RPMI8226 (cell line): Measurements from ENCODE around the gene OR52E1.
"Not testable (repeated sequence)": the region's sequence is repeated elsewhere in the genome, so short reads cannot be mapped to it uniquely, and the experiment has no call there.

Experiments
- DNase-seq: peaks from one replicate; pipeline ENCODE4 v3.0.0-alpha.2; 2015

Gene OR52E1

DNA sequence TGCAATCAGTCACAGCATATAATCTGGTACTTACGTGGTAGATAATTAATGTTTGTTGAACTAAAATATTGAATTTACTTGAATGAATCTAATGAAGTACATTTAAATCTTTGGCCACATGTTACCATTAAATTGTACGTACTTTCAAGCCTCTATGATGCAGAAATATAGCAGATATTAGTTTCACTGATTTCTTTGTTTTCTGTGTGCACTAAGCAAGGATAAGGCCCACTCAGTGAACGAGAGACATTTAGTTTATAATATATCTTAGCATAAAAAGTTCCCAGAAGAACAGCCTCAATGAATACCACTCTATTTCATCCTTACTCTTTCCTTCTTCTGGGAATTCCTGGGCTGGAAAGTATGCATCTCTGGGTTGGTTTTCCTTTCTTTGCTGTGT is at the start of gene OR52E1:
TSS of gene OR52E1 (plus strand) at position 301 of the 400 bp plus-strand sequence.
- DNase-seq, result no peak

DNA sequence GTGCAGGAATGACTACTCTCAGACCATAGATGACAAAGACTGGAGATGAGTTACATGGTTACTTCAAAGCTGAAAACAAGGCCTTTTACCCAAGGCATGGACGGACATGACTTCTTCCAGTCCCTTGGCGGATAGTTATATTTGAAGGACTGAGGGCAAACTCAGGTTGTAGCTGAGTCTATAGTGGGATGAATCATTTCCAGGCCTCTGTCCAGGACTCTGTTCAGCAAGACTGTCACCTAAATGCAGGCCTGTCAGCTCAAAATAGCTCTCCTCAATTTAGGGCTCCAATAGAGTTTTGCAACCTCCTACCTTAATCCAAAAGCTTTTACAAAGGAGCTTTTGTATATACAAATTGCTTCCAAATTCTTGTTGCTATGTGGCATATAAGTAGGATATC is 47.4 kb upstream of the OR52E1 start:
- DNase-seq, result no peak

DNA sequence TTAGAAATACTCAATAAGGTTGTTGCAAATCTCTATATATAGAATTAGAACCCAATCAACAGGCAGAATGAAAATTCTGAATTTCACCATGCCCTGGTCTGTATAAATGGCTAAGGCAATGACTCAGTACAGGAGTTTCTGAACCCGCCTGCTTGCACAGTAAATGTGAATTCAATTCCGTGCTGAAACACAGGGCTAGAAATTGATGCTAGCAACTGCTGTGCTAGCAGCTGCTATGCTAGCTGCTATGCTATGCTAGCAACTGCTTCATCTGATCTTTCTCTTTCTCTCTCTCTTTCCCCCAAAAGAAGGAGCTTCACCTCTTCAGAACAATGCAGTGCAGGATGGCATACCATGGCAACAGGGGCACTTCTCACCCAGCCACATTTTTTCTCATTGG is 32.7 kb upstream of the OR52E1 start:
- DNase-seq, result no peak

- DNase-seq, result no peak
These were observed 31.4 kb upstream of the OR52E1 start for GRCh38 chr11:5037926-5038325.

DNA sequence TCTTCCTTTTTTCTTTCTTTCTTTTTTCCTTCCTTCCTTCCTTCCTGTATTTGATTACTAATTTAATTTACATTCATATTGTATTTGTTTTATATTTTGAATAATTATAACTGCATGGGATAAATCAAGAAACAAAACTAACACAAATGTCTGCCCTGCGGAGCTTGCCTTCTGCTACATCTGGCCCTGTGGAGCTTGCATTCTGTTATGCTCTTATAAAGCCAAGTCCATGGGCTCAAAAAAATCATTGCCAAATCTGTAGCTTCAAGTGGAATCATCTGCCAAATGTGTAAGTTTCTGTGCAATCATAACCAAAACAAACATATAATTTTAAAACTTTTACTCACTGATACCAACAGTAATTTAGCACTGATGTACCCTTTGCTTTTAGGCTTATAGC is 31.0 kb upstream of the OR52E1 start:
- no peak for DNase-seq

DNA sequence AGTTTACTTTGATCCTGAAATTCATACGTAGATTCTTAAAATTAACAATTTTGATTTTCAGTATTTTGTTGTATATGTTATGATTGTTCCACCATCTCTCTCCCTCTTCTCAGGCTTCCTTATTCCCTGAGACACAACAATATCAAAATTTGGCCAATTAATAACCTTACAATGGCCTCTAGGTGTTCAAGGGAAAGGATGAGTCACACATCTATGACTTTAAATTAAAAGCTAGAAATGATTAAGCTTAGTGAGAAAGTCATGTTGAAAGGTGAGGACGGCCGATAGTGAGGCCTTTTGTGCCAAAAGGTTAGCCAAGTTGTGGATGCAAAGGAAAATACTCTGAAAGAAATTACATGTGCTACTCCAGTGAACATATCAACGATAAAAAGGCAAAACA is 28.5 kb upstream of the OR52E1 start:
- DNase-seq, result no peak

DNA sequence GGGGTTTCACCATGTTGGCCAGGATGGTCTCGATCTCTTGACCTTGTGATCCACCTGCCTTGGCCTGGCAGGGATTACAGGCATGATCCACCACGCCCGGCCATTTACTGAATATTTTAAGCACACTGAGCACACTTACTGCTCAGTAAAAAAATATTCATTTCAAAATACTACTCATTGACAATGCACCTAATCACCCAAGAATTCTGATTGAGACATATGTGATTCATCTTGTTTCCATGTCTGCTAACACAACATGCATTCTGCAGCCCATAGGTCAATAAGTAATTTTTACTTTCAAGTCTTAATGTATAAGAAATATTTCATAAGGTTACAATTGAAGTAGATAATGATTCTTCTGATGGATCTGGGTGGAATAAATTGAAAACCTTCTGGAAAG is 27.3 kb upstream of the OR52E1 start:
- DNase-seq, result no peak

GRCh38 chr11:5043380-5043779 is 26.0 kb upstream of the OR52E1 start:
- no peak for DNase-seq

DNA sequence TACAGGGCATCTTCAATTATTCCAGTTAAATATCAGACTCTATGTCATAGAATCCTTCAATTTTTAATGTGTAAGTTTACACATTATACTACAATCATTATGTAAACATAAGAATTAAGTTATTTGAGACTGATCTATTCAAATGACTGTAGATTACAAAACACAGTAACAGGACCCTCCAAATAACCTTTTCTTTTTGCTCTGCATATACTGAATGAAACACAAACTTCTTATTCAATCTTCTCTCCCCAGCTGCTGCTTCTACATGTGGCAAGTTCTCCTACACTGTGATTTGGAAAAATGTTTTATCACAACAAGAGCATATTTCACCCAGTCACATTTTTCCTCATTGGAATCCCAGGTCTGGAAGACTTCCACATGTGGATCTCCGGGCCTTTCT is 23.1 kb upstream of the OR52E1 start, which contains the start of gene OR52J3:
TSS of gene OR52J3 (plus strand) at position 301 of the 400 bp plus-strand sequence. CDS start at position 301, 0 bp downstream.
- no peak for DNase-seq

DNA sequence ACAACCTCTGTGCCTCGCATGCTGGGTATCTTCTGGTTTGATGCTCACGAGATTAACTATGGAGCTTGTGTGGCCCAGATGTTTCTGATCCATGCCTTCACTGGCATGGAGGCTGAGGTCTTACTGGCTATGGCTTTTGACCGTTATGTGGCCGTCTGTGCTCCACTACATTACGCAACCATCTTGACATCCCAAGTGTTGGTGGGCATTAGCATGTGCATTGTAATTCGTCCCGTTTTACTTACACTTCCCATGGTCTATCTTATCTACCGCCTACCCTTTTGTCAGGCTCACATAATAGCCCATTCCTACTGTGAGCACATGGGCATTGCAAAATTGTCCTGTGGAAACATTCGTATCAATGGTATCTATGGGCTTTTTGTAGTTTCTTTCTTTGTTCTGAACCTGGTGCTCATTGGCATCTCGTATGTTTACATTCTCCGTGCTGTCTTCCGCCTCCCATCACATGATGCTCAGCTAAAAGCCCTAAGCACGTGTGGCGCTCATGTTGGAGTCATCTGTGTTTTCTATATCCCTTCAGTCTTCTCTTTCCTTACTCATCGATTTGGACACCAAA is 22.5 kb upstream of the OR52E1 start:
- no peak for DNase-seq

GRCh38 chr11:5058679-5059078 is 10.7 kb upstream of the OR52E1 start:
- not testable (repeated sequence) for DNase-seq

DNA sequence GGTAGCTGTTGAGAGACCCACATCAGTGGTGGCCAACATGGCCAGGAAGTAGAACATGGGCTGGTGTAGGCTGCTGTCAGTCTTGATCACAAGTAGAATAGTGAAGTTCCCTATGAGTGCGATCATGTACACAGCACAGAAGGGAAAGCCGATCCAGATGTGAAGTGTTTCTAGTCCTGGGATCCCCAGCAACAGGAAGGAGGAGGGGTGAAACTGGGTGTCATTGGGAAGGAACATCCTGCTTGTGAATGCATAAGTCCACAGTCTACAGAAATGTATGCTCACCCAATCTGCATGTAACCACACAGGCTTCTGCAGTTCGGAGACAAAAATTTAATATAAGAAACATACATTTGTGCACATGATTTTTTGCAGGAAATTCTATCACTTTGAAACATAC is 10.0 kb upstream of the OR52E1 start, which contains the start of gene OR52E2:
TSS of gene OR52E2 (minus strand) at position 237 of the 400 bp plus-strand sequence. CDS start at position 237, 0 bp downstream.
- DNase-seq, result no peak

- no peak for DNase-seq
These were observed 4.3 kb upstream of the OR52E1 start for GRCh38 chr11:5065027-5065426.

GRCh38 chr11:5071799-5072198 is 2.4 kb downstream of the OR52E1 start:
- DNase-seq, result no peak

GRCh38 chr11:5081405-5081804 is 12.0 kb downstream of the OR52E1 start:
- no peak for DNase-seq

DNA sequence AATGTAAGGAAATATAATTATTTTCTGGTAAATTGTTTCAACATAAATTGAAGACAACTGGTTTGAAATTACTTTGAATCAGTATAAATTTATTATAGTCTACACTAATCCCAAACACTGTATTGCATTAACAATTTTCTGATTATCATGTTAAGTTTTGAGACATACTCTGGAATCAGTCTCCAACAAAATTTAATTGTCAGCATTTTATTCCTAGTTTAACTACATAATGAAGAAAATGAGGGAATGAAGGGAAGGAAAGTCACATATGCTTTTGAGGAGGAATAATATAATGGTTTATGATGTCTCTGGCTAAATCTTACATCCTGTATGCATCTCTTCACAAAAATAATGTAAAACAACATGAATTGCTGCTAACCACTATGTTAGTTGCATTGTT is 14.2 kb downstream of the OR52E1 start:
- DNase-seq, result no peak

DNA sequence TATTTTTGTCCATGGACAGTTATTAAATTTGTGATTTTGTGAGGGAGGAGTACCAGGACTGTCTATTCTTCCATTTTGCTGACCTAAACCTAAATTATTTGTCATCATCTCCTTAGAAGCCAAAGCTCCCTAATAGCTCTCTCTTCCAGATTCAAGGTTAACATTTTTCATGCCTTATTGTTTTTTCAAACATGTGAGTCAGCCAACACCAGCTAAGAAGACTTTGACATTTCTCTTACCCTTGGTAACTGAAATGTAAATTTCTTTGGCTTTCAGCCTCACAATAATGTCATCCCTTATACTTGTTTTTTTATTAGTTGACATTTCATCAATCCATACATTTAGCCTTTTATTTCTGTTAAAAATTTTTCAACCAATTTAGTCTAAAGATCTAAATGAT is 19.2 kb downstream of the OR52E1 start:
- no peak for DNase-seq

DNA sequence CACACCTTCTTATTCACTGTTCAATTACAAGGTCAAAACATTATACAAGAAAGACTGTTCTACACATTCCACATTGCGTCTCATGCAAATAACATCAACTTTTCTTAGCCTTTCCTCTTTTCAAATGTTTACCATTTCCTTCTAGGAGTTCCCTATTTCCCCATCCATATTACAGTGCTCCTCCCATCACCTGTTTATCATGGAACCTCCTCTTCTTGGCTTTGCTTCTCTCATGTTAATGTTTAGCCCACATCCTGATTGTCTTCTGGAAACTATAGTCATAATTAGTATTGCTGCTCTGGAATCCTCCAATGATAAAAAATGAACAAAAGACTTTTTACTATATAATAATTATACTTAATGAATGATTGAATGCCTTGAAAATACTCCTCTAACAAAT is 21.3 kb downstream of the OR52E1 start:
- DNase-seq, result no peak

DNA sequence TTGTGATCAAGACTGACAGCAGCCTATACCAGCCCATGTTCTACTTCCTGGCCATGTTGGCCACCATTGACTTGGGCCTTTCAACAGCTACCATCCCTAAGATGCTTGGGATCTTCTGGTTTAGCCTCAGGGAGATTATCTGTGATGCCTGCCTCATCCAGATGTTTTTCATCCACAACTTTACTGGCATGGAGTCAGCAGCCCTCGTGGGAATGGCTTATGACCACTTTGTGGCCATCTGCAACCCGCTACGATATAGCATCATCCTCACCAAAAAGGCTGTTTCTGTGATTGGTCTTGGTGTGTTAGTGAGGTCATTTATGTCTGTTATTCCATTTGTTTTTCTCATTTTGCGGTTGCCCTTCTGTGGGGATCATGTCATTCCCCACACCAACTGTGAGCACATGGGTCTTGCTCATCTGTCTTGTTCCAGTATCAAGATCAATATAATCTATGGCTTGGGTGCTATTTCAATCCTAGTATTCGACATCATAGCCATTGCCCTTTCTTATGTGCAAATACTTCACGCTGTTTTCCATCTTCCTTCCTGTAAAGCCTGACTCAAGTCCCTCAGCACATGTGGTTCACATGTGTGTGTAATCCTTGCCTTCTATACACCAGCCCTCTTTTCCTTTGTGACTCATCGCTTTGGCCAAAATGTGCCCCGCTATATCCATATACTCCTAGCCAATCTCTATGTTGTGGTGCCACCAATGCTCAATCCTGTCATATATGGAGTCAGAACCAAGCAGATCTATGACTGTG is 23.6 kb downstream of the OR52E1 start:
- no peak for DNase-seq

- DNase-seq, result no peak
These were observed 26.6 kb downstream of the OR52E1 start for GRCh38 chr11:5096011-5096410.

DNA sequence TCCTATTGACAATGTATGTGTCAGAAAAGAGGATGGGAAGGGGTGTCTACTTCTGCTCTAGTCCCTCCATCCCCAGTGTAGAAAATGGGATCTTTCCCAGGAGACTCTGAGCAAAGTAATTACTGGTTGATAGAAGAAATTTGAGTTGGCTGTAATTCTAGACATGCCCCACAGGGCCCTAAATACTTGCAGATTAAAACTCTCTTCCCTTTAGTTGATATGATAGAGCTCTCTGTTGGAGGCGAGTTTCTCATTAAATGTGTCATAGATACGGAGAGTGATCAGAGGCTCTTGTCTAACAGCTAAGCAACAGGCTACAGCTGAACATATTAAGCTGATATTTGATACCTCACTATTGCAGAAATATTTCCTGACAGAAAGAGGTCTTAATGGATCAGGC is 32.9 kb downstream of the OR52E1 start:
- no peak for DNase-seq

DNA sequence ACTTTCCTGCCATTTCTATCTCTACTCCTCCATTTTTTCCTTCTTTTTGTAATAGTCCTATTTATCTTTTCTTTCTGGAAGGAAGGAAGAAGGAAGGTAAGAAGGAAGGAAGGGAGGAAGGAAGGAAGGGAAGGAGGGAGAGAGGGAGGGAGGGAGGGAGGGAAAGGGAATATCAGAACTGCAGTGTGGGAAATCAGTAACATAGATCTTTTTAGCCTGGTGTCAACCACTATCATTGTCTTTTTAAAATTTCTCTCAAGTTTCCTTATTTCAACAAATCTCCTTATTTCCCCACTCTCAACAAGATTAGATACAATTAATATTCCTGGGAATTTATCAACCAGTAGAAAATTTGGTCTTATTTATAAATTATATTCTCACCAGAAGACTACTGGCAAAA is 33.7 kb downstream of the OR52E1 start:
- no peak for DNase-seq

- no peak for DNase-seq
These were observed 37.9 kb downstream of the OR52E1 start for GRCh38 chr11:5107285-5107684.

DNA sequence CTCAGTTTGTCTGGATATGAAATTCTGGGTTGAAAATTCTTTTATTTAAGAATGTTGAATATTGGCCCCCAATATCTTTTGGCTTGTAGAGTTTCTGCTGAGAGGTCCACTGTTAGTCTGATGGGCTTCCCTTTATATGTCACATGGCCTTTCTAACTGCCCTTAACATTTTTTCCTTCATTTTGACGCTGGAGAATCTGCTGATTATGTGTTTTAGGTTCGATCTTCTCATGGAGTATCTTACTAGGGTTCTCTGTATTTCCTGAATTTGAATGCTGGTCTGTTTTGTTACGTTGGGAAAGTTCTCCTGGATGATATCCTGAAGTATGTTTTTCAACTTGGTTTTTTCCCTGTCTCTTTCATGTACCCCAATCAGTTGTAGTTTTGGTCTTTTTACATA is 46.0 kb downstream of the OR52E1 start:
- no peak for DNase-seq

GRCh38 chr11:5117588-5117987 is 48.2 kb downstream of the OR52E1 start:
- DNase-seq, result no peak
